HepG2 (cell line): ENCODE measurements around the gene PTH2. TPM values are rescaled to one million over a fixed set of nuclear protein-coding genes. Genes with fewer than 3 reads are reported as not detected.
A peak's percentile ranks its signal among the peaks of the same experiment; 100 is the strongest.

Source experiments
- AHR ChIP-seq: IDR thresholded peaks from 2 replicates; pipeline ENCODE4 v1.6.1; 2018; ENCODE audit warnings: missing genetic modification reagents, missing compliant biosample characterization
- CEBPB ChIP-seq: IDR thresholded peaks from 2 replicates; pipeline ENCODE4 v1.6.1; 2011; ENCODE audit warnings: low read depth, low read length, improper control_type of control experiment, borderline replicate concordance
- FOXC1 ChIP-seq: sonication (generic); formaldehyde crosslinking; IDR thresholded peaks from 2 replicates; pipeline ENCODE4 v1.8.0; 2022; ENCODE audit warnings: mild to moderate bottlenecking, missing genetic modification reagents, borderline replicate concordance
- NFE2L1 ChIP-seq: sonication (generic); formaldehyde crosslinking; IDR thresholded peaks from 2 replicates; pipeline ENCODE4 v1.4.0; 2020; ENCODE audit warnings: missing genetic modification reagents, mild to moderate bottlenecking, borderline replicate concordance
- NFKB2 ChIP-seq: sonication (generic); formaldehyde crosslinking; IDR thresholded peaks from 2 replicates; pipeline ENCODE4 v1.4.0; 2020; ENCODE audit warnings: missing genetic modification reagents, borderline replicate concordance
- NR0B2 ChIP-seq: sonication (generic); formaldehyde crosslinking; IDR thresholded peaks from 2 replicates; pipeline ENCODE4 v1.4.0; 2020; ENCODE audit warnings: mild to moderate bottlenecking, missing genetic modification reagents
- PHF8 ChIP-seq: sonication (generic); formaldehyde crosslinking; IDR thresholded peaks from 2 replicates; pipeline ENCODE4 v1.5.0; 2020; ENCODE audit warnings: missing genetic modification reagents
- PRDM10 ChIP-seq: sonication (generic); formaldehyde crosslinking; IDR thresholded peaks from 2 replicates; pipeline ENCODE4 v1.4.0; 2020; ENCODE audit warnings: low read depth, missing genetic modification reagents
- SAFB2 ChIP-seq: sonication (generic); formaldehyde crosslinking; IDR thresholded peaks from 2 replicates; pipeline ENCODE4 v1.5.1; 2020; ENCODE audit warnings: missing genetic modification reagents, low read depth, mild to moderate bottlenecking, borderline replicate concordance
- SNRNP70 ChIP-seq: fragments of 200-400 bp; formaldehyde crosslinking; IDR thresholded peaks from 2 replicates; pipeline ENCODE4 v1.6.1; 2017; ENCODE audit warnings: mild to moderate bottlenecking, low read depth, low read length, moderate library complexity
- ZBTB7B ChIP-seq: sonication (generic); formaldehyde crosslinking; IDR thresholded peaks from 2 replicates; pipeline ENCODE4 v1.4.0; 2020; ENCODE audit warnings: missing genetic modification reagents
- ZFP36L1 ChIP-seq: sonication (generic); formaldehyde crosslinking; IDR thresholded peaks from 2 replicates; pipeline ENCODE4 v1.8.0; 2022; ENCODE audit warnings: mild to moderate bottlenecking, missing genetic modification reagents, moderate library complexity
- ZNF333 ChIP-seq: sonication (generic); formaldehyde crosslinking; IDR thresholded peaks from 2 replicates; pipeline ENCODE4 v1.4.0; 2020; ENCODE audit warnings: mild to moderate bottlenecking, missing genetic modification reagents, borderline replicate concordance
- ZNF570 ChIP-seq: sonication (generic); formaldehyde crosslinking; IDR thresholded peaks from 2 replicates; pipeline ENCODE4 v1.4.0; 2020; ENCODE audit warnings: mild to moderate bottlenecking, missing genetic modification reagents, borderline replicate concordance
- ZNF629 ChIP-seq: sonication (generic); formaldehyde crosslinking; conservative IDR thresholded peaks from 2 replicates; pipeline ENCODE4 v1.5.0; 2020; ENCODE audit warnings: missing genetic modification reagents
- ZNF775 ChIP-seq: sonication (generic); formaldehyde crosslinking; IDR thresholded peaks from 2 replicates; pipeline ENCODE4 v1.4.0; 2020; ENCODE audit warnings: missing genetic modification reagents, mild to moderate bottlenecking, moderate library complexity, borderline replicate concordance
- ZUFSP ChIP-seq: sonication (generic); formaldehyde crosslinking; IDR thresholded peaks from 2 replicates; pipeline ENCODE4 v1.9.0; 2021; ENCODE audit warnings: missing genetic modification reagents, mild to moderate bottlenecking, borderline replicate concordance
- polyA plus RNA-seq, 8 experiments: library from polyadenylated mRNA; depleted of rRNA in 3 of 8; stranded (reverse) in 7 of 8; unstranded in 1 of 8; fragments of >200 nt; fragmentation: Illumina TruSeq in 4 of 8; extraction: Trizol in 4 of 8; gene quantifications; 2 replicates each; pipeline versions ENCODE4 v1.2.1 to v1.2.3, GENCODE V29; 2011 to 2016; ENCODE audit warnings: low read depth in 4 of 8, missing spikeins in 1 of 8, mixed read lengths in 1 of 8; ENCODE audit not compliant: insufficient read depth in 1 of 8
- total RNA-seq, 5 experiments: library from RNA; depleted of rRNA; stranded (reverse); fragments of >200 nt; fragmentation: Illumina TruSeq; extraction: Trizol; gene quantifications; 2 replicates each; pipeline ENCODE4 v1.2.3, GENCODE V29; 2016; ENCODE audit warnings: low read depth in 1 of 5

Gene PTH2
- total and polyA plus RNA-seq, 2 of the 13 experiments (the other 11 are each of a cell fraction or from before 2014, with no cell fraction given) = not detected

- no peak for TF ChIP-seq ZNF775 (CRISPR knock-in tag)
- TF ChIP-seq ZNF629 (CRISPR knock-in tag) = no peak
- peak; percentile 60; the same call in 1 of the 2 replicates for TF ChIP-seq PRDM10
- TF ChIP-seq ZNF570 = 0 out of 2 replicates have a peak, but pooled peaks have one; percentile 36
- TF ChIP-seq SAFB2 = no peak
- TF ChIP-seq ZBTB7B (CRISPR knock-in tag) = peak; percentile 73
- TF ChIP-seq ZUFSP (CRISPR knock-in tag) = no peak
- TF ChIP-seq SNRNP70 = no peak
- peak; percentile 55 for TF ChIP-seq PHF8
- TF ChIP-seq ZFP36L1 = no peak
- TF ChIP-seq NR0B2 (CRISPR knock-in tag) = no peak
- peak; percentile 53; the same call in 1 of the 2 replicates for TF ChIP-seq ZNF333 (CRISPR knock-in tag)
- peak; percentile 48; the same call in 1 of the 2 replicates for TF ChIP-seq NFE2L1 (CRISPR knock-in tag)
- TF ChIP-seq AHR = no peak
- no peak for TF ChIP-seq FOXC1
- TF ChIP-seq NFKB2 = no peak
- TF ChIP-seq CEBPB = no peak
Observed at GRCh38 chr19:49443366-49444099, 20.3 kb upstream of the PTH2 start (continued).
